GM19452 (cell line): ENCODE data around the gene RAI1.
"Not testable (repeated sequence)": the region's sequence is repeated elsewhere in the genome, so short reads cannot be mapped to it uniquely, and the experiment has no call there.

Source experiments
- ATAC-seq: cut with Tn5 transposase; IDR thresholded peaks from one replicate; pipeline ENCODE4 v1.9.1; 2021; ENCODE audit not compliant: unreplicated experiment

RAI1 gene

GRCh38 chr17:17680477-17681186, 626 bp upstream of the RAI1 start:
- ATAC-seq = no peak

DNA sequence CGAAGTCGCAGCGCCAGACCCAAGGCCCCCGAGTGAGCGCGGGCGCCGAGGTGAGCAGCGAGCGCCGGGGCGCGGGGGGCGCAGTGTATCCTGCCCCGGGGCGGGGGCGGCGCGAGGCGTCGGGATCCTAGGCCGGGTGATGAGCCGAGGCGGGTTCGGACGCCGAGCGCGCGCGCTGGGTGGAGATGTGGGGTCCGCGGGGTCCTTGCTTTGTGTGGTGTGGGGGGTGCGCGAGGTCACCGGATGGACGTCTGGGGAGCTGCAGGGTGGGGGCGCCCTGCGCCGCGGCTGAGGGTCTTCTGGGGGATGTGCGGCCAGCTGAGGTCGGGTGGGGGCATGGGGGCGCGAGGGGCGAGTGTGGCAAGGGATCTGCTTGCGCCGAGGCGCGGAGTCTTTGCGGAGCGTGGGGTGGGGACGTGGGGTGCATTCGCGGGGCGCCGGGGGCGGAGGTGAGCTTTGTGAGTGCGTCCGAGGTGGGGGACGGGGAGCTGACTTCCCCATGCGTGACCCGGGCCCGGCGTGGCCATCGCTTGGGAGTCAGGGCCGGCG, 560 bp downstream of the RAI1 start:
- peak; percentile 21 for ATAC-seq

DNA sequence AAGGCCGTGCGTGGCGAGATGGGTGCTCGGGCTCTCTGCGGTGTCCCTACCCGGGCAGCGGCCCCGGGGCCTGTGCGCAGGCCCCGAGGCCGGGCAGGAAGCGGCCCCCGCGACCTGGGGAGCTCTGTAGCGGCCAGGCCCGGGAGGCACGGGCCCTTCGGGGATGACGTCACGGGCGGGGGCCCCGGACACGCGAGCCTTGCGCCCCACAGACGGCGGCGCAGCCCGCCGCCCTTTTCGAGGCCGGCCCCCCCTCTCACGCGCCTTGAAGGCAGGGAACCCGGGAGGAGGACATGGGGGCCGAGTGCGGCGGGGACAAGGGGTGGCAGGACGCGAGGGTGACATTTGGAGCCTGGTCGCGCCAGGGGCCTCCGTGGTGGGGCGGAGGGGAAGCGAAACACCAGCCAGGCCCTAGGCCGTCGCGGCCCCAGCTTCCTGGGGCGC, 1.1 kb downstream of the RAI1 start:
- ATAC-seq = peak; percentile 40

- ATAC-seq = peak; percentile 34
These were observed 1.8 kb downstream of the RAI1 start for GRCh38 chr17:17682737-17683680.

- no peak for ATAC-seq
These were observed 2.6 kb downstream of the RAI1 start for GRCh38 chr17:17683710-17684365.

- ATAC-seq = no peak
These were observed 3.9 kb downstream of the RAI1 start for GRCh38 chr17:17684906-17685774.

GRCh38 chr17:17685775-17686291, 4.6 kb downstream of the RAI1 start:
- ATAC-seq = no peak

DNA sequence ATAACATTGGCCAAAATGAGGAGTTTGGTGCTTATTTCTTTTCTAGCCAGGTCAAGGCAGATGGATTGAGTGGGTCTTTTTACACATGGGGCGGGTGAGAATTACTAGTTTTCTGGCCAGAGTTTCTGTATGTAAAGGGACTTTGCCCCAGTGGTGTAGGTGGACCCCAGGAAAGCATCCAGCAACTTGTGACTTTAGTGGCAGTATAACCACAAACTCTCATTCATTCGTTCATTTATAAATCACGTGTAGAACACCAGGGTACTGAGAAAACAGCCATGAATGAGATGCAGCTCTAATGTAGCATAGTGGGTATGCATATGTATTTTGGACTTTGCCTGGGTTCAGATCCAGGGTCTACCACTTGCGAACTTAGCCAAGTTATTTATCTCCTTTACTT, 8.1 kb downstream of the RAI1 start:
- ATAC-seq = no peak

- ATAC-seq = not testable (repeated sequence)
These were observed 9.0 kb downstream of the RAI1 start for GRCh38 chr17:17690233-17690632.

- no peak for ATAC-seq
These were observed 10.4 kb downstream of the RAI1 start for GRCh38 chr17:17691468-17692263.

GRCh38 chr17:17692353-17693252, 11.3 kb downstream of the RAI1 start:
- ATAC-seq = no peak

GRCh38 chr17:17693253-17694168, 12.3 kb downstream of the RAI1 start:
- no peak for ATAC-seq

DNA sequence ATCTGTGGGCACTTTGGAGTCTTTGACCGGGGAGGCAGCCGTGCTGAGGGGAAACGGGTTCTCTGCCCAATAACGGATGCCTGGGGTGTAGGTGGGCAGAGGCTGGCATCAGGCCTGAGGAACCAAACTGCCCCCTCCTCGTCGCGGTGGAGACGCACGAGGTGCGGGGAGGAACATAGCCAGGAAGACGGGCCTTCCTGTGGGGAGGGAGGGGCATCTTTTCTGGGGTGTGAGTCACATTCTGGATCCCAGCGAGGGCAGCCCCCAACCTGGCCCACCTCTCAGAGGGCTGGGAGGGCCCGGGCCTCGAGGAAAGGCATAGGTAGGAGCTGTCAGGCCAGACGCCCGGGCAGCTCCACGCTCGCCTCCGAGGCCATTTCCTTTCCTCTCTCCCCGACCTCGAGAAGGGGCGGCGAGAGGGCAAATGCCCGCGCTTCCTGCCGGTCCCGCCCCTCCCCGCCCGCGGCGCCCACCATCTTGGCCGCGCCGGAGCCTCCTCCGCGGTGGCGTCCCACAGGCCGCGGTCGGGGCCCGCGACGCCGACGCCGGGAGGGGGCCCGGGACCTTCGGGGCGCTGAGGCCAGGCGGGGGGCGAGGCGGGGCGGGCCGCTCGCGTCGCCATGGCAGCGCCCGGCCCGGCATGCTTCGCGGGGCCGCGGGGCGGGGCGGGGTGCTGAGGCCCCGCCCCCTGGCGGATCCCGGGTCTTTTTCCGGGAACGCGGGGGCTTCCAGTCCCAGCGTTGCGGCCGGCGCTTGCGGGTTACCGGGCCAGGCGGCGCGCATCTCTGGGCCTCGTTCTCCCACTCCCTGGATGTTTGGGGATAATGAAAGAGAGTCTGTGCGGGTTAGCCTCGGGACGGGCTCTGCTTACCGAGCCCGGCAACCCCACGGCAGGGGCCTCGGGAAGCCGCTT, 13.2 kb downstream of the RAI1 start:
- ATAC-seq = peak; percentile 53

DNA sequence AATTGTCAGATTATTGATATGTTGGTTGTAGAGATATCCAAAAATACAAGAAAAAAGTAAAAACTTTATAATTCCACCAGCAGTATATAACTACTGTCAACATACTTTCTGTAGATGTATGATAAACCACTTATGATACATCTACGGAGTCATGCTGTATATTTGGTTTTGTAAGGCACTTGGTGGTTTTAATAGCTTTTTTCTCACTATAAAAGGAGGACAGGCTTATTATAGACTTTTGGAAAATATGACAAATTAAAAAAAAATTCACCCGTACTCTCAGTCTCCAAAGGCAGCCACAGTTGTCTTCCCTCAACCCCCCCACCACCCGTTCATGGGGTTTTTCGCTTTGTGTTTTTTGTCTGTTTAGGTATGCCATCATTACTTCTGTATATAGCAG, 14.8 kb downstream of the RAI1 start:
- ATAC-seq = no peak

GRCh38 chr17:17696882-17697633, 15.8 kb downstream of the RAI1 start:
- ATAC-seq = no peak
